H1 (cell line): ENCODE results near the gene TBC1D9B. TPM values are rescaled to one million over a fixed set of nuclear protein-coding genes. Genes with fewer than 3 reads are reported as not detected.

Source experiments
- CTCF ChIA-PET: fragments of 300-600 bp; sonication (Branson Sonifier 250); formaldehyde crosslinking; loops from one replicate; lab custom pipeline; 2021; ENCODE audit not compliant: partially characterized antibody; lab: Charles Lee
- POLR2A ChIA-PET: fragments of 300-600 bp; sonication (Branson Sonifier 250); formaldehyde crosslinking; loops from one replicate; lab custom pipeline; 2021; ENCODE audit warnings: inconsistent platforms; ENCODE audit not compliant: partially characterized antibody; lab: Charles Lee
- DNase-seq, 2 experiments: peaks; one replicate each; pipeline versions ENCODE4 v3.0.0 to v3.0.0-alpha.2; 2010 to 2022; ENCODE audit warnings: low spot score in 2 of 2, low read depth in 1 of 2, mixed read lengths in 1 of 2
- FAIRE-seq: peaks from 2 replicates; lab custom pipeline; 2011; peaks lifted over from hg19 to GRCh38; lab: Jason Lieb, UNC
- H2AFZ ChIP-seq: 2 replicates; pipeline ENCODE4 v1.8.1; 2012; ENCODE audit warnings: low read length, inconsistent platforms
- H2AK5ac ChIP-seq: 2 replicates; pipeline ENCODE4 v1.6.1; 2013; ENCODE audit warnings: low read depth, low read length
- H2BK120ac ChIP-seq: replicated peaks from 2 replicates; pipeline ENCODE3; 2013; ENCODE audit warnings: low read depth, low read length, inconsistent platforms
- H2BK12ac ChIP-seq: 2 replicates; pipeline ENCODE4 v1.6.1; 2013; ENCODE audit warnings: low read depth, low read length
- H2BK15ac ChIP-seq: 2 replicates; pipeline ENCODE4 v1.6.1; 2013; ENCODE audit warnings: low read length
- H2BK20ac ChIP-seq: 2 replicates; pipeline ENCODE4 v1.6.1; 2013; ENCODE audit warnings: low read length
- H2BK5ac ChIP-seq: 2 replicates; pipeline ENCODE4 v1.6.1; 2013; ENCODE audit warnings: low read depth, low read length
- H3K14ac ChIP-seq: 2 replicates; pipeline ENCODE4 v1.6.1; 2013; ENCODE audit warnings: inconsistent platforms; ENCODE audit not compliant: insufficient read length
- H3K18ac ChIP-seq: 2 replicates; pipeline ENCODE4 v1.6.1; 2013; ENCODE audit warnings: low read length; ENCODE audit errors: extremely low read depth
- H3K23ac ChIP-seq: 2 replicates; pipeline ENCODE4 v1.6.1; 2013; ENCODE audit warnings: inconsistent platforms; ENCODE audit not compliant: insufficient read length
- H3K23me2 ChIP-seq: 2 replicates; pipeline ENCODE4 v1.6.1; 2013; ENCODE audit warnings: low read depth, low read length
- H3K27ac ChIP-seq: 2 replicates; pipeline ENCODE4 v1.6.1; 2011; ENCODE audit warnings: low read depth, low read length, inconsistent platforms
- H3K27me3 ChIP-seq, 4 experiments: replicated peaks in 1 of 4; 1 replicate in 1 of 4; 2 replicates in 3 of 4; pipeline versions ENCODE4 v1.6.1 to v1.8.1; 2011 to 2013; ENCODE audit warnings: low read length in 3 of 4, mild to moderate bottlenecking in 3 of 4, inconsistent platforms in 2 of 4, mixed read lengths in 2 of 4, moderate library complexity in 1 of 4; ENCODE audit not compliant: control insufficient read depth in 3 of 4, insufficient read depth in 3 of 4; ENCODE audit errors: extremely low read depth in 1 of 4
- H3K36me3 ChIP-seq, 4 experiments: 2 replicates each; pipeline versions ENCODE4 v1.6.1 to v1.8.1; 2011 to 2013; ENCODE audit warnings: mild to moderate bottlenecking in 4 of 4, low read length in 3 of 4, moderate library complexity in 2 of 4, control low read depth in 1 of 4, inconsistent platforms in 1 of 4; ENCODE audit not compliant: insufficient read depth in 4 of 4, control insufficient read depth in 2 of 4
- H3K4ac ChIP-seq: replicated peaks from 2 replicates; pipeline ENCODE3; 2013; ENCODE audit warnings: low read length, low read depth, mixed read lengths, inconsistent platforms; ENCODE audit not compliant: insufficient read length
- H3K4me1 ChIP-seq, 4 experiments: replicated peaks in 1 of 4; 1 replicate in 1 of 4; 2 replicates in 3 of 4; pipeline versions ENCODE4 v1.6.1 to v1.8.1; 2011 to 2013; ENCODE audit warnings: low read length in 3 of 4, inconsistent platforms in 2 of 4, mixed read lengths in 1 of 4; ENCODE audit not compliant: insufficient read depth in 4 of 4, control insufficient read depth in 3 of 4
- H3K4me2 ChIP-seq, 2 experiments: 2 replicates each; pipeline versions ENCODE4 v1.6.1 to v1.8.1; 2011 to 2013; ENCODE audit warnings: low read depth in 2 of 2, low read length in 2 of 2, control low read depth in 1 of 2, inconsistent platforms in 1 of 2, mild to moderate bottlenecking in 1 of 2; ENCODE audit not compliant: insufficient read depth in 1 of 2
- H3K4me3 ChIP-seq, 4 experiments: fragments of 200-600, 300-600 bp in 1 of 4; sonication (generic), shearing (Covaris generic), sonication (Bioruptor Twin) in 1 of 4; 2 replicates each; pipeline versions ENCODE4 v1.5.1 to v1.8.1; 2011 to 2016; ENCODE audit warnings: low read length in 4 of 4, low read depth in 3 of 4, control low read depth in 2 of 4, inconsistent platforms in 2 of 4, mild to moderate bottlenecking in 2 of 4, mixed read lengths in 1 of 4, moderate library complexity in 1 of 4; ENCODE audit not compliant: insufficient read depth in 2 of 4; ENCODE audit errors: extremely low read depth in 1 of 4
- H3K56ac ChIP-seq: replicated peaks from 2 replicates; pipeline ENCODE3; 2013; ENCODE audit warnings: low read depth, mild to moderate bottlenecking, mixed read lengths, low read length, inconsistent platforms; ENCODE audit not compliant: insufficient read length
- H3K79me1 ChIP-seq: 2 replicates; pipeline ENCODE4 v1.6.1; 2013; ENCODE audit warnings: low read depth, low read length, control low read depth
- H3K79me2 ChIP-seq, 2 experiments: 2 replicates each; pipeline versions ENCODE4 v1.6.1 to v1.8.1; 2012 to 2013; ENCODE audit warnings: low read length in 2 of 2, mild to moderate bottlenecking in 2 of 2, inconsistent platforms in 1 of 2; ENCODE audit not compliant: insufficient read depth in 2 of 2, control insufficient read depth in 1 of 2
- H3K9ac ChIP-seq, 4 experiments: replicated peaks in 1 of 4; 1 replicate in 1 of 4; 2 replicates in 3 of 4; pipeline versions ENCODE4 v1.6.1 to v1.8.1; 2011 to 2013; ENCODE audit warnings: low read depth in 3 of 4, low read length in 3 of 4, control low read depth in 2 of 4, mild to moderate bottlenecking in 2 of 4, moderate library complexity in 2 of 4, inconsistent platforms in 1 of 4; ENCODE audit errors: extremely low read depth in 1 of 4
- H3K9me3 ChIP-seq, 2 experiments: 2 replicates each; pipeline versions ENCODE4 v1.6.1 to v1.8.1; 2012 to 2013; ENCODE audit warnings: mild to moderate bottlenecking in 2 of 2, moderate library complexity in 2 of 2, control low read depth in 1 of 2, inconsistent platforms in 1 of 2, low read depth in 1 of 2, low read length in 1 of 2, mixed read lengths in 1 of 2; ENCODE audit not compliant: insufficient read depth in 2 of 2
- H4K20me1 ChIP-seq, 2 experiments: replicated peaks in 1 of 2; 2 replicates each; pipeline versions ENCODE3 to v1.8.1; 2011 to 2013; ENCODE audit warnings: inconsistent platforms in 2 of 2, low read length in 2 of 2, mild to moderate bottlenecking in 1 of 2; ENCODE audit not compliant: insufficient read depth in 2 of 2, control insufficient read depth in 1 of 2
- H4K5ac ChIP-seq: 2 replicates; pipeline ENCODE4 v1.6.1; 2013; ENCODE audit warnings: low read length, low read depth, mixed read lengths, inconsistent platforms; ENCODE audit not compliant: insufficient read length
- H4K8ac ChIP-seq: 2 replicates; pipeline ENCODE4 v1.8.0; 2013; ENCODE audit warnings: mild to moderate bottlenecking, moderate library complexity, low read length, inconsistent platforms; ENCODE audit not compliant: insufficient read depth; ENCODE audit errors: extremely low read depth
- H4K91ac ChIP-seq: replicated peaks from 2 replicates; pipeline ENCODE3; 2013; ENCODE audit warnings: low read length, mixed read lengths, inconsistent platforms; ENCODE audit not compliant: insufficient read length
- CHD2 ChIP-seq: IDR thresholded peaks from 2 replicates; pipeline ENCODE4 v1.6.1; 2012; ENCODE audit warnings: low read length, improper control_type of control experiment
- JUND ChIP-seq: IDR thresholded peaks from 2 replicates; pipeline ENCODE4 v1.6.1; 2011; ENCODE audit warnings: mild to moderate bottlenecking, improper control_type of control experiment, low read length
- KDM1A ChIP-seq: fragments of 200-600, 300-600 bp; sonication (generic); IDR thresholded peaks from 2 replicates; pipeline ENCODE4 v1.7.1; 2016; ENCODE audit warnings: mild to moderate bottlenecking, low read length, borderline replicate concordance
- RNF2 ChIP-seq: fragments of 200-900, 300-1000 bp; sonication (generic); IDR thresholded peaks from 2 replicates; pipeline ENCODE4 v1.7.1; 2016; ENCODE audit warnings: borderline replicate concordance, low read depth, mild to moderate bottlenecking, antibody characterized with exemption, low read length; ENCODE audit not compliant: poor library complexity, severe bottlenecking; ENCODE audit errors: missing control alignments
- RXRA ChIP-seq: IDR thresholded peaks from 2 replicates; pipeline ENCODE4 v1.6.1; 2011; ENCODE audit warnings: low read depth, mild to moderate bottlenecking, low read length, moderate library complexity; ENCODE audit not compliant: insufficient read depth
- SIN3A ChIP-seq, 2 experiments: IDR thresholded peaks in 1 of 2; conservative IDR thresholded peaks in 1 of 2; 2 replicates each; pipeline ENCODE4 v1.6.1; 2011 to 2012; ENCODE audit warnings: low read length in 2 of 2, improper control_type of control experiment in 1 of 2, low read depth in 1 of 2, mild to moderate bottlenecking in 1 of 2
- ZNF274 ChIP-seq: IDR thresholded peaks from 2 replicates; pipeline ENCODE4 v1.7.0; 2012; ENCODE audit warnings: low read length, borderline replicate concordance; ENCODE audit errors: extremely low read depth
- WGBS, 2 experiments: shearing (Covaris generic) in 1 of 2; methylation state at CpG; one replicate each; pipeline versions ENCODE4 v1.1.6 to v1.1.7; 2013 to 2015; ENCODE audit warnings: low lambda C conversion rate in 2 of 2, mixed read lengths in 2 of 2, inconsistent platforms in 1 of 2, low coverage in 1 of 2, missing lambda C conversion rate in 1 of 2; ENCODE audit not compliant: insufficient replicate concordance in 2 of 2, insufficient coverage in 1 of 2, insufficient read length in 1 of 2; ENCODE audit errors: extremely low coverage in 1 of 2, missing lambda C conversion rate in 1 of 2; 5-methylcytosine and 5-hydroxymethylcytosine counted together
- polyA plus RNA-seq, 7 experiments: library from polyadenylated mRNA; depleted of rRNA in 3 of 7; stranded (reverse) in 5 of 7; unstranded in 2 of 7; fragments of >200 nt in 5 of 7; fragments of 200-250 nt in 2 of 7; gene quantifications; 1 replicate in 5 of 7; 2 replicates in 1 of 7; 4 replicates in 1 of 7; pipeline versions ENCODE4 v1.2.1 to v1.2.3, GENCODE V29; 2011 to 2013; ENCODE audit warnings: missing spikeins in 2 of 7, mixed read lengths in 2 of 7
- total RNA-seq: library from RNA; stranded (reverse); fragmentation: NEBNext Ultra II Directional; extraction: Animal tissue kit (Norgen Biotek cat#: 25700); gene quantifications from 2 replicates; pipeline ENCODE4 v1.2.1, GENCODE V29; 2021
- TF ChIP-seq, protein P1 (sequence below): IDR thresholded peaks from 2 replicates; pipeline ENCODE4 v1.6.1; 2011; ENCODE audit warnings: low read depth, mild to moderate bottlenecking, low read length; ENCODE audit not compliant: insufficient read depth

Gene TBC1D9B
- total and polyA plus RNA-seq, 2 of the 8 experiments (the other 6 are each of a cell fraction or from before 2014, with no cell fraction given): 33.6 to 57.1 TPM

DNA sequence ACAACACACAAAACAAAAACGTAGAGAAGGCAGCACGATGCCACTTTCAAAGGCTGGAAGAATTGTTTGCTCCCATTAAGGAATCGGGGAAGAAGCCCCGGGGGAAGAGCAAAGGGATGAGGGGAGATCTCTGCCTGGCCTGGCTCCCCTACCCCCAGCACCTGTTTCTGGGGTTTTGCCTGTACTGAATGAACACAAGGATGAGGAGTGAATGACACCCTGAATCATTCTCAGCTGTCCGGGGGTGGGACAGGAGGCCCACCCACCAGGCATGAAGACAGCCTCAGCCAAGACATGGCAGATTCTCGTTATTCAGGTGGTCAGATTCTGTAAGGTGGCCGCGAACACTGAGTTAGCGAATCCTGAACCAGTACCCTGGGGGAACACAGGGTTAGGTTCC lies 7.5 kb downstream of the TBC1D9B start:
- H4K8ac ChIP-seq: no peak overlapping the region
- no peak overlapping the region for H3K9ac ChIP-seq
- H2AFZ ChIP-seq: no peak overlapping the region
- H3K23me2 ChIP-seq: no peaks in the 10 kb centered on the region
- no peak for DNase-seq
- no peak overlapping the region for H2BK12ac ChIP-seq
- peaks cover 3 to 21% (median 5%) of the 10 kb centered on the region in 4 experiments; a peak in 6 of 8 replicates for H3K36me3 ChIP-seq
- no peaks in the 10 kb centered on the region for H3K27me3 ChIP-seq
- POLR2A ChIA-PET: interaction anchor here (1.1 to 1.6 kb wide), 3 partner anchors 20 to 144 kb away, joined by 3 read pairs; no protein-coding TSS in a partner anchor
- no peak overlapping the region for H4K5ac ChIP-seq
- H3K4me2 ChIP-seq: no peak overlapping the region
- H3K23ac ChIP-seq: no peak overlapping the region
- H3K27ac ChIP-seq: no peak overlapping the region
- H3K4me3 ChIP-seq: no peak overlapping the region
- no peak overlapping the region for H3K18ac ChIP-seq
- no peak overlapping the region for H2BK120ac ChIP-seq
- H2AK5ac ChIP-seq: no peak overlapping the region
- no peak overlapping the region for H4K91ac ChIP-seq
- H3K79me2 ChIP-seq: no peaks in the 10 kb centered on the region
- 0 out of 7 replicates have a peak, but pooled peaks cover 0 to 3% (median 0%) of the 10 kb centered on the region in 4 experiments for H3K4me1 ChIP-seq
- no peak overlapping the region for H3K4ac ChIP-seq
- 87% methylated on average over 9 of the region's 9 CpGs; no CpG with 5 or more reads in 1 of the 2 experiments for WGBS, 2 experiments
- no peak overlapping the region for H3K56ac ChIP-seq
- no peak overlapping the region for H2BK15ac ChIP-seq
- H2BK20ac ChIP-seq: no peak overlapping the region
- no peak for FAIRE-seq
- peaks cover 0 to 8% of the 10 kb centered on the region in 2 experiments for H4K20me1 ChIP-seq
- no peak overlapping the region for H2BK5ac ChIP-seq
- CTCF ChIA-PET: interaction anchor here (1.4 to 2.5 kb wide), 3 partner anchors 21 to 32 kb away, joined by 3 to 7 read pairs (median 6); no protein-coding TSS in a partner anchor
- no peaks in the 10 kb centered on the region for H3K9me3 ChIP-seq
- H3K14ac ChIP-seq: no peak overlapping the region
- peaks cover 6% of the 10 kb centered on the region for H3K79me1 ChIP-seq
- TF ChIP-seq RXRA (no peak), ZNF274 (no peak), CHD2 (no peak), KDM1A (no peak), SIN3A (conservative IDR thresholded peaks at IDR 0.05 in 1 of 2, IDR thresholded peaks at IDR 0.05 in 1 of 2; ENCODE audit: low read depth in 1 of 2, low read length in 2 of 2) (no peak), JUND (no peak), RNF2 (no peak)
- TF ChIP-seq, protein P1, sequence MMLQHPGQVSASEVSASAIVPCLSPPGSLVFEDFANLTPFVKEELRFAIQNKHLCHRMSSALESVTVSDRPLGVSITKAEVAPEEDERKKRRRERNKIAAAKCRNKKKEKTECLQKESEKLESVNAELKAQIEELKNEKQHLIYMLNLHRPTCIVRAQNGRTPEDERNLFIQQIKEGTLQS: no peak
